ENCODE data around the gene SLC6A4. TPM values are rescaled to one million over a fixed set of nuclear protein-coding genes. Genes with fewer than 3 reads are reported as not detected.

The SLC6A4 gene
- total RNA-seq, 4 donors from 2014 or later = 0.11 to 0.50 (median 0.27) TPM

DNA sequence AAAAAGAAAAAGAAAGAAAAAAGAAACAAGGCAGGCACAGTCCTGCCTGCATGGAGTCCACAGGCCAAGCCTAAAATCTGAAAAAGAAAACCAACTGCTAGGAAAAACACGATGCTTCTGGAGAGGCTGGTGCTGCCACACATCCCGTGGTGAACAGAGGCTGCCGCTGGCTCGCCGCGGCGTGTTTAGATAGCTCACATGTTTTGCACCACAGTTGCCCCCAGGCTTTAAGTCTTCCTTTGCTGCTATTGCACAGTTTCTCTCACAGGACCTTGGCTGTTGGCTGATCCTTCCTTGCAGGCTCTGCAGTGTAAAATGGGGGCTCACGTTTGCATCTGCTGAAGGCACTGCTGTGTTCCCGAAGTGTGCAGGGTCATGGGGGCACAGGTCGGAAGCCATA, 8.6 kb downstream of the SLC6A4 start:
- H3K36me3 ChIP-seq = no peaks in the 10 kb centered on the region
- TF ChIP-seq POLR2A (IDR thresholded peaks at IDR 0.05; ENCODE audit: low read depth) (no peak), POLR2AphosphoS5 (IDR thresholded peaks at IDR 0.05) (no peak), EP300 (IDR thresholded peaks at IDR 0.05) (no peak)
- TF ChIP-seq, protein P1, sequence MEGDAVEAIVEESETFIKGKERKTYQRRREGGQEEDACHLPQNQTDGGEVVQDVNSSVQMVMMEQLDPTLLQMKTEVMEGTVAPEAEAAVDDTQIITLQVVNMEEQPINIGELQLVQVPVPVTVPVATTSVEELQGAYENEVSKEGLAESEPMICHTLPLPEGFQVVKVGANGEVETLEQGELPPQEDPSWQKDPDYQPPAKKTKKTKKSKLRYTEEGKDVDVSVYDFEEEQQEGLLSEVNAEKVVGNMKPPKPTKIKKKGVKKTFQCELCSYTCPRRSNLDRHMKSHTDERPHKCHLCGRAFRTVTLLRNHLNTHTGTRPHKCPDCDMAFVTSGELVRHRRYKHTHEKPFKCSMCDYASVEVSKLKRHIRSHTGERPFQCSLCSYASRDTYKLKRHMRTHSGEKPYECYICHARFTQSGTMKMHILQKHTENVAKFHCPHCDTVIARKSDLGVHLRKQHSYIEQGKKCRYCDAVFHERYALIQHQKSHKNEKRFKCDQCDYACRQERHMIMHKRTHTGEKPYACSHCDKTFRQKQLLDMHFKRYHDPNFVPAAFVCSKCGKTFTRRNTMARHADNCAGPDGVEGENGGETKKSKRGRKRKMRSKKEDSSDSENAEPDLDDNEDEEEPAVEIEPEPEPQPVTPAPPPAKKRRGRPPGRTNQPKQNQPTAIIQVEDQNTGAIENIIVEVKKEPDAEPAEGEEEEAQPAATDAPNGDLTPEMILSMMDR (IDR thresholded peaks at IDR 0.05) = no peak
- H3K4me1 ChIP-seq = no peaks in the 10 kb centered on the region
- no peak overlapping the region for H3K27ac ChIP-seq (replicated peaks in 1 of 4)
- no peak for DNase-seq (ENCODE audit: extremely low spot score)
- intact Hi-C loops (cut with DNase I) = no loop called here
- H3K4me3 ChIP-seq = no peak overlapping the region
- peaks cover 0 to 26% (median 0%) of the 10 kb centered on the region in 4 donors for H3K27me3 ChIP-seq
- no peaks in the 10 kb centered on the region for H3K9me3 ChIP-seq
- WGBS = 78% methylated on average over 10 of the region's 10 CpGs

DNA sequence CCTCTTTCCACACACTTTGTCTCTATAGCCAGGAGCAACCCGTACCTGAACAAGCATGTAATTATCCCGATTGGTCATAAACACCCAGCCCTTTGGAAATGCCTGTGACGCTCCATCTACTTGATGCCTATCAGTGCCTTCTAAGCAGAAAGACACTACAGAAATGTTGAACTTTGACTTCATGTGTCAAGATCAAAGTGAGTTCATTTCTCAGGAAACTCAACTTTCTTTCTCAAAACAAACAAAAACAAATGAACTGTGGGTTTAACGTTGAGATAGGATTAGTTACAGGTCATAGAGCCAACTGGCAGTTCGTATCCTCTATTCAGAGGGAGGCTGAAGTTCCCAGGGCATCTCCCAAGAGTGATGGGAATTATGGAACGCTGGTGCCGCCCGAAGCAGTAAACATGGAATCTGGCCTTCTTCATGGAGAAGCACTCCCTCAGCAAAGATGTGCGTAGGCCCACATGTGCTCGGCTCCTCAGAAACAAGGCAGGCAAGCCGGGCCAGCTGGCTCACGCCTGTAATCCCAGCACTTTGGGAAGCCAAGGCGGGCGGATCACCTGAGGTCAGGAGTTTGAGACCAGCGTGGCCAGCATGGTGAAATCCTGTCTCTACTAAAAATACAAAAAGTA, 9.5 kb downstream of the SLC6A4 start:
- intact Hi-C loops (cut with DNase I) = no loop called here
- Histone ChIP-seq H3K36me3 (no peaks in the 10 kb centered on the region), H3K9me3 (no peaks in the 10 kb centered on the region), H3K4me3 (no peak overlapping the region), H3K27me3 (peaks cover 0 to 26% (median 0%) of the 10 kb centered on the region in 4 donors), H3K4me1 (no peaks in the 10 kb centered on the region), H3K27ac (replicated peaks in 1 of 4) (no peak overlapping the region)
- no peak for DNase-seq (ENCODE audit: extremely low spot score)
- TF ChIP-seq POLR2A (IDR thresholded peaks at IDR 0.05; ENCODE audit: low read depth) (no peak), EP300 (IDR thresholded peaks at IDR 0.05) (no peak), POLR2AphosphoS5 (IDR thresholded peaks at IDR 0.05) (no peak)
- TF ChIP-seq, protein P1 (IDR thresholded peaks at IDR 0.05) = no peak
- 83% methylated on average over 15 of the region's 15 CpGs for WGBS

DNA sequence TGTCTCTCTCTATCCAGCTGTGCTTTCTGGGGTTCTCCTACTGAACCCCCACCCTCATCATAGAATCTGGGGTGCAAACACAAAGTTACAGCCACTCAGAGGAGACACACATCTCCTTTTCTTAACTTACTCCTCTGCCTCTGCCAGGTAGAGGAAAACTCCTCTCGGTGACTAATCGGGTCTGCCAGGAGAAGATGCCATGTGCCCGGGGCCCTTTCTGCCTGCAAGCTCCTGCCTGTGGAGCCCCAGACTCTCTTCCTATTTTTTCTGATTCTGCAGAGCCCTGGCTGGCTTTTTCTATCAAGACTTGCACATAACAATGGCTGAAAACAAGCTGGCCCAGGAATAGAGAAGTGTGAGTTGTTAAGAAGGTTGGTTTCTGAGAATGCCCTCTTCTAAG, 10.4 kb downstream of the SLC6A4 start:
- Histone ChIP-seq H3K9me3 (no peaks in the 10 kb centered on the region), H3K36me3 (no peaks in the 10 kb centered on the region), H3K27me3 (peaks cover 0 to 26% (median 0%) of the 10 kb centered on the region in 4 donors), H3K4me1 (no peaks in the 10 kb centered on the region), H3K4me3 (no peak overlapping the region), H3K27ac (replicated peaks in 1 of 4) (no peak overlapping the region)
- TF ChIP-seq POLR2AphosphoS5 (IDR thresholded peaks at IDR 0.05) = no peak
- TF ChIP-seq EP300 (IDR thresholded peaks at IDR 0.05) = no peak
- no peak for TF ChIP-seq POLR2A (IDR thresholded peaks at IDR 0.05; ENCODE audit: low read depth)
- TF ChIP-seq, protein P1 (IDR thresholded peaks at IDR 0.05) = no peak
- intact Hi-C loops (cut with DNase I) = no loop called here
- no peak for DNase-seq (ENCODE audit: extremely low spot score)
- WGBS = 94% methylated on average over 3 of the region's 3 CpGs

DNA sequence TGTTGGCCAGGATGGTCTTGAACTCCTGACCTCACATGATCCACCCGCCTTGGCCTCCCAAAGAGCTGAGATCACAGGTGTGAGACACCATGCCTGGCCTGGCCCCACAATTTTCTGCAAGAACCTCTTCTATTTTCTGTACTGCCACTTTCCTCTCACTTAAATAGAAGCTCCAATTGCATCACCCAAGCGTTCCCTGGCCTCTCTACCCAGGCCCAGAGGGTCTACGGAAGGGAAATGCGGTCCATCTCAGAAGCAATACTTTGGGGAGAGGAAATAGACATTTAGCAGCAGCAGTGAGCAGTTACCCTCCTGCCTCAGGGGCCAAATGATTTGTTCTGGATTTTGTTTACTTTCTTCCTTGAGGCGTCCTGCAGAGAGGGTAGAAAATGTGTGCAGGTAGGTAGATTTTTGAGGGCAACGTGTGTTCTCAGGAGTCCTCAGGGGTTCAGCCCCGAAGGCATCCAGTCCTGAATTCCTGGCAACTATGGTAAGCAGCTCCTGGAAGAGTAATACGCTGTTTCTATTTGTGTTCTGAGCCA, 11.0 kb downstream of the SLC6A4 start:
- Histone ChIP-seq H3K4me3 (no peak overlapping the region), H3K36me3 (no peaks in the 10 kb centered on the region), H3K27me3 (peaks cover 0 to 22% (median 0%) of the 10 kb centered on the region in 4 donors), H3K27ac (replicated peaks in 1 of 4) (no peak overlapping the region), H3K9me3 (no peaks in the 10 kb centered on the region), H3K4me1 (no peaks in the 10 kb centered on the region)
- no peak for DNase-seq (ENCODE audit: extremely low spot score)
- 86% methylated on average over 8 of the region's 8 CpGs for WGBS
- intact Hi-C loops (cut with DNase I) = no loop called here
- TF ChIP-seq POLR2AphosphoS5 (IDR thresholded peaks at IDR 0.05) (no peak), EP300 (IDR thresholded peaks at IDR 0.05) (no peak)
- TF ChIP-seq, protein P1 (IDR thresholded peaks at IDR 0.05) = no peak
